ENCODE data around the gene LBHD1.
A peak's percentile ranks its signal among the peaks of the same experiment; 100 is the strongest.
"Not testable (repeated sequence)": the region's sequence is repeated elsewhere in the genome, so short reads cannot be mapped to it uniquely, and the experiment has no call there.

The LBHD1 gene

GRCh38 chr11:62622476-62623089, 49.5 kb downstream of the LBHD1 start:
- Histone ChIP-seq H3K9me3 (ENCODE audit: control insufficient read depth, insufficient read depth, low read length) (no peaks in the 10 kb centered on the region), H3K4me3 (ENCODE audit: low read depth, low read length) (peak overlapping the region; percentile 52), H3K9ac (ENCODE audit: low read depth, low read length) (no peak overlapping the region), H3K36me3 (ENCODE audit: control insufficient read depth, insufficient read depth, low read length) (peaks cover 26% of the 10 kb centered on the region), H3K4me1 (ENCODE audit: control insufficient read depth, insufficient read depth, low read length) (peaks cover 6% of the 10 kb centered on the region), H3K27me3 (ENCODE audit: control insufficient read depth, insufficient read depth, low read length) (no peaks in the 10 kb centered on the region)

DNA sequence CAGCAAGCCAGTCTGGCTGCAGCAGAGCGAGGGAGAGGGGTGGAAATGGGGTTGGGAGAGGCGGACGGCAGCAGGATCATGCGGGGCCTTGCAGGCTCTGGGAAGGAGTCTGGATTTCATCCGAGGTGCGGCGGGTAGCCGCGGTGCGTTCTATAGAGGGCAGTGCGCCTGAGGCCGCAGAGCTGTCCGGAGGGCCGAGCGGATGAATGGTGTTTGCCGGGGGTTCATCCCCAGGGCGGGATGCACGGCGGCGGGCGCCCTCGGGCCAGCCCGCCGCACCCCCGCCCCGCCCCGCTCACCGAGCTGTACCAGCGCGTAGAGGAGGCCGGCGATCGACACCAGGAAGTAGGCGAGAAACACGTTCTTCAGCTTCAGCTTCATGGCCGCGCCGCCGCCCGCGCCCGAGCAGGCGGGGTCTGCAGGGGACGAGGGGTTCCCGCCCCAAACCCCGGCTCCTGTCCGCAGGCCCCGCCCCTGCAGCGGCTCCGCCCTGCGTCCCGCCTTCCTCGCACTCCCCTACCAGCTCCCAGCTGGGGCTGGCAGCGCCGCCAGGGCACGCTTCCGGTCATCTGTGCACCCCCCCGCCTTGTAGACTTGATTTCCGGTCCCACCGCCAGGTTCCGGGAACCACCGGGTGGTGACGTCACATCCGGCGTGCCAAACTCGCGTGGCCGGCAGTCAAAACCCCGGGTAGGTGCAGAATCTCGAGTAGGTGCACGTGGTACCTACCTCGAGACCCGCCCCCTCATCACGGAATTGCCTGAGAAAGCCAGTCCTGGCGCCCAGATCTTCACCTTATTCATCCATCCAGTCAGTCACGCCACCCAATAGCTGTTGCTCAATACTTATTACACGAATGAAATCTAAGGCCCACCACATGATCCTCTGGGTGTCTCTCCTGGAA, 50.2 kb downstream of the LBHD1 start, which contains the start of gene B3GAT3:
Gene B3GAT3, minus strand, starts transcription at position 420 of the 904 bp plus-strand sequence. Its CDS starts 39 bp downstream, at position 381.
- Histone ChIP-seq H3K27me3 (ENCODE audit: control insufficient read depth, insufficient read depth, low read length) (no peaks in the 10 kb centered on the region), H3K9ac (ENCODE audit: low read depth, low read length) (peak within 1 kb of the TSS; percentile 94), H3K4me1 (ENCODE audit: control insufficient read depth, insufficient read depth, low read length) (peaks cover 6% of the 10 kb centered on the region), H3K36me3 (ENCODE audit: control insufficient read depth, insufficient read depth, low read length) (peaks cover 18% of the 10 kb centered on the region), H3K4me3 (ENCODE audit: low read depth, low read length) (peak within 1 kb of the TSS; percentile 97), H3K9me3 (ENCODE audit: control insufficient read depth, insufficient read depth, low read length) (no peaks in the 10 kb centered on the region)

DNA sequence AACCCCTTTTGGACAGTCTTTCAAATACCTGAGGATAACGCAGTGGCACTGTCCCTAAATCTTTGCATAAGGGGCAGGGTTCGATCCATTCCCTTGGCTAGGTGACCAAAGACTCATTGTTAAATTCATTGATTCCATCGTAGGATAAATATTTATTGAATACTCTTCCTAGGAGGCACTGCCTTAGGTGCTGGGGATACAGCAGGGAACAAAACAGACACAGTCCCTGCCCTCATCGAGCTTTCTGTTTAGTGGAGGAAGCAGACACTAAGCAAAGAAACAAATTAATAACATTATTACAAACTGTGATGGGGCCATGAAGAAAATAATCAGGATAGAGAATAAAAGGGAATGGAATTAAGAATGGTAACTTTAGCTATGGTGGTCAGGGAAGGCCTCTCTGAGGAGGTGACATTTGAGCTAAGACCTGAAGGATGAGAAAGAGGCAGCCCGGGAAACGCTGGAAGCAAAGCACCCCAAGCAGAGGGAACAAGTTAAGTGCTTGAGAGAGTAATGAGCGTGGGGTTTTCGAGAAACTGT, 51.0 kb downstream of the LBHD1 start:
- peaks cover 11% of the 10 kb centered on the region for H3K36me3 ChIP-seq (ENCODE audit: control insufficient read depth, insufficient read depth, low read length)
- H3K9ac ChIP-seq (ENCODE audit: low read depth, low read length) = peak overlapping the region; percentile 94
- H3K4me3 ChIP-seq (ENCODE audit: low read depth, low read length) = peak overlapping the region; percentile 97
- no peaks in the 10 kb centered on the region for H3K27me3 ChIP-seq (ENCODE audit: control insufficient read depth, insufficient read depth, low read length)
- no peaks in the 10 kb centered on the region for H3K9me3 ChIP-seq (ENCODE audit: control insufficient read depth, insufficient read depth, low read length)
- H3K4me1 ChIP-seq (ENCODE audit: control insufficient read depth, insufficient read depth, low read length) = peaks cover 6% of the 10 kb centered on the region

DNA sequence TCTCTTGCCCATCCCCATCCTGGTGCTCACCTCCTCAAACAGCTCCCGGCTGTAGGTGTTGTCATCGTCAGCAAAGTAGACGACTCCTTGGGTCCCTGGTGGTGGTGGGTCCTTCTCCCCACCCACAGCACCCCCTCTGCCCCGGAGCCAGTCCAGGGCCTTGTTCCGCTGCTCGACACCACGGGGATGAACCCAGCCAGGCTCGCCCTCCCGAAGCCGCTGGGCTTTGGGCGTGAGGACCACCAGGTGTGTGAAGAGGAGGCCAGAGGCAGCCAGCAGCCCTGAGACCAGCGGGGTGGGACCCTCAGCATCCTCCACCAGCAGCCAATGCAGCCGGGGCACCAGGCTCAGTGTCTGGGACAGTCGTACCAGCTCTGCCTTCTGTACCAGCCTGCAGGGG, 55.1 kb downstream of the LBHD1 start:
- H3K9ac ChIP-seq (ENCODE audit: low read depth, low read length); H3K27me3 ChIP-seq (ENCODE audit: control insufficient read depth, insufficient read depth, low read length); H3K36me3 ChIP-seq (ENCODE audit: control insufficient read depth, insufficient read depth, low read length); H3K4me3 ChIP-seq (ENCODE audit: low read depth, low read length); H3K9me3 ChIP-seq (ENCODE audit: control insufficient read depth, insufficient read depth, low read length); H3K4me1 ChIP-seq (ENCODE audit: control insufficient read depth, insufficient read depth, low read length): not testable (repeated sequence)

- no peak overlapping the region for H3K9ac ChIP-seq (ENCODE audit: low read depth, low read length)
- no peaks in the 10 kb centered on the region for H3K9me3 ChIP-seq (ENCODE audit: control insufficient read depth, insufficient read depth, low read length)
- H3K27me3 ChIP-seq (ENCODE audit: control insufficient read depth, insufficient read depth, low read length) = peaks cover 8% of the 10 kb centered on the region
- H3K4me1 ChIP-seq (ENCODE audit: control insufficient read depth, insufficient read depth, low read length) = peaks cover under 1% of the 10 kb centered on the region
- no peak overlapping the region for H3K4me3 ChIP-seq (ENCODE audit: low read depth, low read length)
- no peaks in the 10 kb centered on the region for H3K36me3 ChIP-seq (ENCODE audit: control insufficient read depth, insufficient read depth, low read length)
Measured at GRCh38 chr11:62615521-62615920, 56.5 kb downstream of the LBHD1 start.

DNA sequence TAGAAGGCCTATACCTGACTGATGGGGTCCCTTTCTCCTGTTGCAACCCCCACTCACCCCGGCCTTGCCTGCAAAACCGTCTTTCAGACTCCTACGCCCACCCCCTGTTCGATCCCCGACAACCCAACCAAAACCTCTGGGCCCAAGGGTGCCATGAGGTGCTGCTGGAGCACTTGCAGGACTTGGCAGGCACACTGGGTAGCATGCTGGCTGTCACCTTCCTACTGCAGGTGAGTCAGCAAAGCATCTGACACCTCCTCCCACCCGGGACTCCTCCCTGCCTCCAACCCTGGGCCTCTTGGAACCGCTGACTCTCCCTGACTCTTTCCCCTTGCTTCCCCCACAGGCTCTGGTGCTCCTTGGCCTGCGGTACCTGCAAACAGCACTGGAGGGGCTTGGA, 57.8 kb downstream of the LBHD1 start:
- Histone ChIP-seq H3K4me3 (ENCODE audit: low read depth, low read length) (no peak overlapping the region), H3K4me1 (ENCODE audit: control insufficient read depth, insufficient read depth, low read length) (no peaks in the 10 kb centered on the region), H3K27me3 (ENCODE audit: control insufficient read depth, insufficient read depth, low read length) (peaks cover 11% of the 10 kb centered on the region), H3K9ac (ENCODE audit: low read depth, low read length) (no peak overlapping the region), H3K36me3 (ENCODE audit: control insufficient read depth, insufficient read depth, low read length) (no peaks in the 10 kb centered on the region), H3K9me3 (ENCODE audit: control insufficient read depth, insufficient read depth, low read length) (no peaks in the 10 kb centered on the region)

- Histone ChIP-seq H3K27me3 (ENCODE audit: control insufficient read depth, insufficient read depth, low read length) (peaks cover 11% of the 10 kb centered on the region), H3K9me3 (ENCODE audit: control insufficient read depth, insufficient read depth, low read length) (no peaks in the 10 kb centered on the region), H3K36me3 (ENCODE audit: control insufficient read depth, insufficient read depth, low read length) (no peaks in the 10 kb centered on the region), H3K4me3 (ENCODE audit: low read depth, low read length) (peak overlapping the region; percentile 35), H3K9ac (ENCODE audit: low read depth, low read length) (no peak overlapping the region), H3K4me1 (ENCODE audit: control insufficient read depth, insufficient read depth, low read length) (no peaks in the 10 kb centered on the region)
Measured at GRCh38 chr11:62613291-62613778, 58.7 kb downstream of the LBHD1 start.
